GM19025 (cell line): ENCODE measurements around the gene SH3BP5L.
"Not testable (repeated sequence)": the region's sequence is repeated elsewhere in the genome, so short reads cannot be mapped to it uniquely, and the experiment has no call there.

Experiments
- ATAC-seq: cut with Tn5 transposase; IDR thresholded peaks from one replicate; pipeline ENCODE4 v1.9.1; 2021; ENCODE audit warnings: mild to moderate bottlenecking, low read depth, moderate library complexity; ENCODE audit not compliant: unreplicated experiment

SH3BP5L gene

GRCh38 chr1:248812736-248813425, 12.8 kb downstream of the SH3BP5L start:
- no peak for ATAC-seq

- ATAC-seq, result no peak
Measured at GRCh38 chr1:248811514-248812490, 13.9 kb downstream of the SH3BP5L start.

- no peak for ATAC-seq
Measured at GRCh38 chr1:248810727-248811513, 14.8 kb downstream of the SH3BP5L start.

DNA sequence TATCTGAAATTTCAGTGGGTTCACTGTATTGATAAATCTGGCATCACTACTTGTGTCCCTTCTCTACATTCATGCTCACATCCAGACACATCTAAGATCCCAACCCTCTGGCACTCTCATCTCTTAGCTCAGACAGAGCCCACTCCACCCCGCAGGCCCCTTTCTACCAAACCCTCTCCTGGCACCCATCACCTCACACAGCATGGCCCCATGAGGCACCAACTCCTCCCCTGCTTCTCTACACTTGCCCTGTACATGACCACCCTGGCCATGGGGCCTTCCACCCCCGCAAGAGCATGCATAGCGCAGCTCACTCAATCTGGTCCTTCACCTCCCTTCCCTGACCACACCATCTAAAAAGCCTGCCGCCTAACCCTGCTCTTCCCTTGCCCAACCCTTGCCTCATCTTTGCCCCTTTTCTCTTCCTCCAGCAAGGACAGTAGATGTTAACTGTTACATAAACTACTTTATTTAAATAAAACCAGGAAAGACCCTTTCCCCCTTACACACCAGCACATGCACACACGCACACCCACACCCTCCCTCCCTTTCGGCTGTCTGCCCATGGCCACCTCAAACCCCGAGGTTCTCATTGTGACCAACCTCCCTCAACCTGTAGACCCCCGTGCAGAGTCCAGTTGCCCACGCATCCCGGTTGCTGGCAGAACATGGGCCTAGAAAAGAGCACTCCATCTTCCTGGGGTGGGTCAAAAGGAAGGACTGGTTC, 15.6 kb downstream of the SH3BP5L start:
- no peak for ATAC-seq

- no peak for ATAC-seq
Measured at GRCh38 chr1:248808876-248809275, 16.8 kb downstream of the SH3BP5L start.

DNA sequence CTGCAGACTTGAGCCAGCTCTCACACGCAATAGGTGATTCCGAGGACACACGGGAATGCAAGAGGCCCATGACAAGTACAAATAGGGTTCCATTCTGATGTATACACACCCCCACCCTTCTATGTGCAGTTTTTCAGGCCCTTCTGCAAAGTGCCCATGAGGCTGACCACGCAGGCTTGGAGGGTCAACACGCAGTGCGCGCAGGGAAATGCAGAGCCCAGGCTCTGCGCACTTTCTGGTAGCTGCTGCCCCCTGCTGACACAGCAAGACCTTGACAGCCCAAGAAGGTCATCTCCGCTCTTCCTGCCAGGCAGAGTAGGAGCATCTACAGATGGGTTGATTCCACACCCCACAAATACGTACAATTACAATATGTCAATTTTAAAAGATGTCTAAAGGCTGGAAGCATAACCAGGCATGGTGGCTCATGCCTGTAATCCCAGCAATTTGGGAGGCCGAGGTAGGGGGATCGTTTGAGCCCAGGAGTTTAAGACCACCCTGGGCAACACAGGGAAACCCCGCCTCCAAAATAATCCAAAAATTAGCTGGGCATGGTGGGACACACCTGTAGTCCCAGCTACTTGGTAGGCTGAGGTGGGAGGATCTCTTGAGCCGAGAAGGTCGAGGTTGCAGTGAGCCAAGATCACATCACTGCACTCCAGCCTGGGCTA, 18.5 kb downstream of the SH3BP5L start:
- ATAC-seq, result peak; percentile 44

GRCh38 chr1:248805876-248806275, 19.8 kb downstream of the SH3BP5L start:
- ATAC-seq, result no peak

DNA sequence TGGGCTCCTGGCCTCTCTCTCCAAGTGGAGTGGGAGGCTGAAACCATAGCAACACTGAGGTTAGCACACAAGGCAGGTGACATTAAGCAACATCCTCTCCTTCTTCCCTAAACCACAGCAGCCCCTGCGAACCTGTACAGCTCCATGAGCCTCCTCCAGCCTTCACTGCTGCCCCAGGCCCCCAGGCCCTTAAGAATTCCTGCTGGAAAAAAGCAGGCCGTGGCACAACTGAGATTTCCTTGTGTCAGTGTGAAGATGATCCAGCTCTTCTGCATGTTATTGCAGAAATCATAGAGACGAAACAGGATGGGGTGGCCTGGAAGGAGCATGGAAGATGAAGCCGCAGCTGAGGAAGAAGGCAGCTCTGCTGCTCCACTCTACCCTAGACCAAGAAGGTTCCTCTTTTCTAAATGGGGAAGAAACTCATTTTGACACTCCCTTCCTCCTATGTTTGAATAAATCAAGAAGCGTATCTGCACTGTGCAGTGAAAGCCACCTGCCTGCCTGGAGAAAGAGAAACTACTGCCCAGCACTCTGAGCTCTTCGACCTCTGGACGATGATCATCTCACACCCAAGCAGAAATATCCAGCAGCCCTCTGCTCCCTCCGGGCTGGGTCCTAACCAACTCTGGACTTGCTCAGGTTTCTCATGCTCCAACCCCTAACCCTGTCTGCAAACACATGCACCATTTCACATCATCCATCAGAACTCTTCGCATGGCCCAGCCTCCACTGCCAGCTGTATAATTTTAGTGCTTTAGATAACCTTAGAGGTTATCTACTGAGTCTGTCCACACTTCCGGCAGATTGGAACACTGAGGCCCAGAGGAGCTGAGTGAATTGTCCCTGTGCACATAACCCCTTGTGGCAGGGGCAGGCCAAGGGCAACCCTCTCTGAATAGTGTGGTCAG, 20.7 kb downstream of the SH3BP5L start:
- ATAC-seq, result peak; percentile 76

- ATAC-seq, result not testable (repeated sequence)
Measured at GRCh38 chr1:248803501-248803900, 22.2 kb downstream of the SH3BP5L start.

DNA sequence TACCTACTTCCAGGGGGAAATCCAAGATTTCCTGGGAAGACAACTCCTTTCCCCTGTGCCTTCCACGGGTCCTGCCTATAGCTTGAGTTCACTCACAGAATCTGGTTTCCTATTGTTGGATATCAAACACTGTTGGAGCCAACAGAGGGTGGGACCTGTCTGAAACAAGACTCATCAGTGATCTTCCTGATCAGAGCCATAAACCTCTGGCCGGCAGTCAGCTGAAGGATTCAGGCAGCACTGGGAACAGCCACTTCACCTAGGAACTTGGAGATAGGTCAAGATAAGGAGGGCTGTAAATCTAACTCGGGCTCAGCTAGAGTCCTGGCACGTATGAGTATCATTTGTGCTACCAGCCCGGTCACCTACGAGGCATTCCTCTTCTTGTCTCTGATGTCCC, 23.3 kb downstream of the SH3BP5L start:
- no peak for ATAC-seq

DNA sequence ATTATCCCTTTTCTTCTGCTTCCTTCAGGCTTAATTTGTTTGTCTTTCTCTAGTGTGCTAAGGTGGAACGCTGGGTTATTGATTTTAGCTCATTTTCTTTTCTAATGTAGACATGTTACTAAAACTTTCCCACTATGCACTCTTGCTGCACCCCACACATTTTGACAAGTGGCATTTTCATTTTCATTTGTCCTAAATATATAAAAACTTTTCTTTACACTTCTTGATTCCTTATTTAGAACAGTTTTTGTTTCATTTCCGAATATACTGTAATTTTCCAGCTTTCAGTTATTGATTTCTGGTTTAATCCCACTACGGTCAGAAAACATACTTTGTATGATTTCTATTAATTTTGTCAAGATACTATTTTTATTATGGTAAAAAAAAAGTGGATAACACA, 25.3 kb downstream of the SH3BP5L start:
- no peak for ATAC-seq

- ATAC-seq, result no peak
Measured at GRCh38 chr1:248798791-248799190, 26.9 kb downstream of the SH3BP5L start.

GRCh38 chr1:248794663-248795062, 31.1 kb downstream of the SH3BP5L start:
- not testable (repeated sequence) for ATAC-seq

DNA sequence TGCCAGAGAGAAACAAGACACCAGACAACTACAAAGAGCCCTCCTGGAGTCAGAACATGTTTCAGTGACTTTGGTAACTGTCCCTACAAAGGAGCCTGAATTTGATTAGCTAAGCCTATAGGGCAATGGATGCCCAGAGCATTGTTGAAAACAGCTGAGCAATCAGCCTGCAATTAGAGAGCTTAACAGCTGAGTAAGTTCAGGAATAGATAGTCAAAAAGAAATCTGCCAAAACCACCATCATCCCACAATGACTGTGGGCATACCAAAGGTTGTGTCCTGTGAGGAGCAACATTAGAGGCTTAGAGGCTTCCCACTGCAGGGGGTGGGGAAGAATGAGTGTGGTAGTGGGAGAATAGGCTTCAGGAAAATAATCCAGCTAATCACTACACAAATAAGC, 32.1 kb downstream of the SH3BP5L start:
- peak; percentile 93 for ATAC-seq

- ATAC-seq, result no peak
Measured at GRCh38 chr1:248792342-248792741, 33.4 kb downstream of the SH3BP5L start.

DNA sequence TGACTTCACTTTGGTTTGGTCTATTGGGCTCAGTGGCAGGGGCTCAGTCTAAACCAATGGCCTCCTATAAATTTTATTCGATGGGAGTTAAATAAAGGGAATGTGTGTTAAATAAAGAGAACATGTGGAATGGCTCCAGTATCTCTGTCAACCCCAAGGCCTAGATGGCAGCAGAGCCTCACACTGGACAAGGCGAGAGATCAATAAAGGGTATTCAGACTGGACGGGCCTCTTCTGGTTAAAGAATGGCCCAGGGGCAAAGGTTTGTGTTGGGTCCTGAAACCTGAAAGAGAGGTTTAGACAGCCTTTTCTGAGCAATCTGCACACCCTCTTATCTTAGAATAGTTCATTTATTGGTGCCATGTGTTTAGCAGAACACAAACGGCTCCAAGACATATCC, 34.7 kb downstream of the SH3BP5L start:
- ATAC-seq, result no peak

- no peak for ATAC-seq
Measured at GRCh38 chr1:248790456-248790855, 35.3 kb downstream of the SH3BP5L start.

- ATAC-seq, result not testable (repeated sequence)
Measured at GRCh38 chr1:248789337-248789736, 36.4 kb downstream of the SH3BP5L start.

- no peak for ATAC-seq
Measured at GRCh38 chr1:248788327-248788726, 37.4 kb downstream of the SH3BP5L start.
